Measurements from ENCODE around the gene USP34. TPM values are rescaled to one million over a fixed set of nuclear protein-coding genes. Genes with fewer than 3 reads are reported as not detected.

Gene USP34
- total and polyA plus RNA-seq, 2 of the 8 experiments (the other 6 are each of a cell fraction or from before 2014, with no cell fraction given): 56.7 to 91.7 TPM

GRCh38 chr2:61460163-61460562, 10.7 kb downstream of the USP34 start (continued):
- TF ChIP-seq CHD7 (IDR thresholded peaks at IDR 0.05; ENCODE audit: insufficient replicate concordance, low read length): no peak
- TF ChIP-seq RNF2 (IDR thresholded peaks at IDR 0.05; ENCODE audit: borderline replicate concordance, low read depth, low read length, missing control alignments, poor library complexity, severe bottlenecking): no peak
- no peak for TF ChIP-seq HDAC2 (IDR thresholded peaks at IDR 0.05; ENCODE audit: borderline replicate concordance in 1 of 2, low read depth in 2 of 2, low read length in 2 of 2)
- TF ChIP-seq CEBPB (IDR thresholded peaks at IDR 0.05; ENCODE audit: low read depth, low read length): no peak
- no peak for TF ChIP-seq CBX5 (IDR thresholded peaks at IDR 0.05; ENCODE audit: low read depth, low read length)
- no peak for TF ChIP-seq RXRA (IDR thresholded peaks at IDR 0.05; ENCODE audit: insufficient read depth, low read depth, low read length)
- no peak for TF ChIP-seq NRF1 (IDR thresholded peaks at IDR 0.05; ENCODE audit: low read depth, low read length)

Measured in H1 (cell line).